HG02884 (cell line): ENCODE measurements around the gene FABP3.
"Not testable (repeated sequence)": the region's sequence is repeated elsewhere in the genome, so short reads cannot be mapped to it uniquely, and the experiment has no call there.

Experiments
- ATAC-seq: cut with Tn5 transposase; IDR thresholded peaks from one replicate; pipeline ENCODE4 v1.9.1; 2021; ENCODE audit warnings: mild to moderate bottlenecking, moderate library complexity; ENCODE audit not compliant: unreplicated experiment

FABP3 gene

DNA sequence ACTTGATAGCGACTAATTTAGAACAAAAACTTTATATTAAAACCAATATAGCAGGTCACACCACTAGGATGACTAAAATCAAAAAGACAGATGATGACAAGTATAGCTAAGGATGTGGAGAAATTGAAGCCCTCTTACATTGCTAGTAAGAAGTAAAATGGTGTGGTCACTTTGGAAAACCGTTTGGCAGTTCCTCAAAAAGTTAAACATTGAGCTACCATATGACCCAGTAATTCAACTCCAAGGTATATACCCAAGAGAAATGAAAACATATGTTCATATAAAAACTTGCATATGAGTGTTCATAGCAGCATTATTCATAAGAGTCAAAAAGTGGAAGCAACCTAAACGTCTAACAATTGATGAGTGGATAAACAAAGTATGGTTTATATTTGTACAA lies 27.1 kb upstream of the FABP3 start:
- ATAC-seq, result no peak

DNA sequence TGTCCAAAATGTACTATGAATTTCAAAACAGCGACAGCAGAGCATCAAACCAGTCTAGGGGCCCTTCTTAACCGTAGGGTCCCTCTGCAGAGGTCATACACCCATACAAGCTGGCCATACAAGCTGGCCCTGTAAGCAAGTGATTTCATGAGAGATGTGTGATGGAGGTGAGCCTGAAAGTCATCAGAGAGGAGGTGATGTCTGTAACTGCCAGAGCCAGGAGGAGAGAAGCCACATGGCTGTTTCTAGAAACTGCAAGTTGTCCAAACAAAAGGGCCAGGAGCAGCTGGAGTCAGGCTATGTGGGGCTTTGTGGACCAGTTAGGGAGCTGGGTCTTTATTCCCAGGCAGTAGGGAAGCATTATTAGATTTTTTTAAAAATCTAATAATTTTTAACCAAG lies 25.4 kb upstream of the FABP3 start:
- no peak for ATAC-seq

DNA sequence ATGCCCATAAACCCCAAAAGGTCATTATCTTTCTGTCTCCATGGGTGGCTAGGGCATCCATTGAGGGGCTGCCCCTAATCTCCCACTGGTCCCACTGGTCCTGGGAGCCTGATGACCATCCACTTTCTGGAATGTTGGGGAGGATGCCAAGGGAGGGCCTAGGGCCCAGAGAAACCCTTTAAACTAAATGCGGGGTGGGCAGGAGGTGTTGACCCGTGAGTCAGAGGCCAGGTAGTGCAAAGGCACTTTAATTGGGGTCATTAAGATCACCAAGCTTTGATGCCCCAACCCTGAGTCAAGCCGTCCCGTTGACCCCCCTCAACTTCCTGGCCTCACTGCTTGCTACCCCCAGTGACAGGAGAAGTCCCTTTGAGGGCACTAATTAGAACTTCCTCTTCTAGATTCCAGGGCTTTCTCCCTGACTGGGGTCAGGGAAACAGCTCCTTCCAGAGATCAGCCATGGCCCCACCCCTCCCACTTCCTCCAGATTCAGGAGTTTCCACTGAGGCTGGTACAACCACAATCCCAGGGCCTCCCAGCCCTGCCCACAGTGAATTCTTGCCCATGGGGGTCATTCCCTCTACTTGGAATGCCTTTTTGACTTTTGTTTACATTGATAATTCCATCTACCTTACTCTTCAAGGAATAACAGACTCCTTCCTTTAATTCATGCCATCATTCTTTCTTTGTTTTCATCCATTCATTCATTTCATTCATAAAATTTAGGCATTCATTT lies 24.7 kb upstream of the FABP3 start:
- ATAC-seq, result no peak

DNA sequence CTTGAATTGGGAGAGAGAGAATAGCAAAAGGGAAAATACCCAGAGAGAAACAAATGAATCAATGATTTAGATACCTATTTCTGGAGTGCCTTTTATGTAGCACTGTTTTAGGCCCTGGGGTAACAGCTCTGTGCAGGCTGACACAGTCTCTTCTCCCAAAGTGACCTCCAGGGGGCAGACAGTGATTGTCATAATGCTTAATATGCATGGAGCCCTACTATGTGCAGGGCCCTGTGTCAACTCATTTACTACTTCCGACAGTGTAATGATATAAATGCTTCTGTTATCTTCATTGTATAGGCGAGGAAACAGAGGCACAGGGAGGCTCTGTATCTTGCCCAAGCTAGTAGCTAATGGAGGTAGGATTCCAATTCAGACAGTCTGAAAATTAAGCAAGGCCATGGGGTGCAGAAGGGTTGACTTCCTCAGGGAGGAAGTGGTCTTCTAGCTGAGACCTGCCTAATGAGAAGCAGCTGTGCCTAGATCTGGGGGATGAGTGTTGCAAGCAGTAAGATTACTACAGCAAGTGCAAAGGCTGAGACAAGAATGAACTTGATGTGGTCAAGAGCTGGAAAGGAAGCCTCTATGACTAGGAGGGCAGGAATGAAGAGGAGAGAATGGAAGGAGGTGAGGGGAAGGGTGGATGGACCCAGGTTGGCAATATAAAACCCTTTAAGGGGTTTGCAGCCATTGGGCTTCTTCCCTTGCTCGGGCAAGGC lies 23.9 kb upstream of the FABP3 start:
- no peak for ATAC-seq

DNA sequence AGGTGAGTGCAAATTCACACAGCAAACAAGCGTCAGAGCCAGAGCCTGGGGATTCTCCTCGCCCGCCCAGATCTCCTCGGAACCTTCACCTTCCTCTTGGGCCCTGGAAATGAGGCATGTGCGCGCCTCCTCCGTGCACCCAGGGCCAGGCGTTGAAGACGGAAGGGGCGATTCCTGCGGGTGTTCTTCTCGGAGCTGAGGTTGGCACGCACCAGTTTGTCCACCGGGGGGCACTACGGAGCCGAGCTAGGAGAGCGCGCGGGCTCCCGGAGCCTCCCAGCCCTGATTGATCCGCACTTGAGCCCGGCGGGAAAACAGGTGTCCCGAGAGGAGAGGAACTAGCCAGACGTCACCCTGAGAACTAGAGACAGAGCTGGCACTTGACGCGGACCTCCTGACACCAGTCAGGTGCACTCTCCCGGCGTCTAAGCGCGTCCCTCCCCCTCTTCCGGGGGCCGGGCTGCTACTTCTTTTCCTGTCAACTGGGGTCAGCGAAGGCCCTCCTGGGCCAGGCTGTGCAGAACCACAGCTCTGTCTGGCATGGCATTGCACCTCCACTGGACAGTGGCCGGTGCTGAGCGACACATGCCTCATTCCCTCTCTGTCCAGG lies 21.8 kb upstream of the FABP3 start:
- ATAC-seq, result no peak

DNA sequence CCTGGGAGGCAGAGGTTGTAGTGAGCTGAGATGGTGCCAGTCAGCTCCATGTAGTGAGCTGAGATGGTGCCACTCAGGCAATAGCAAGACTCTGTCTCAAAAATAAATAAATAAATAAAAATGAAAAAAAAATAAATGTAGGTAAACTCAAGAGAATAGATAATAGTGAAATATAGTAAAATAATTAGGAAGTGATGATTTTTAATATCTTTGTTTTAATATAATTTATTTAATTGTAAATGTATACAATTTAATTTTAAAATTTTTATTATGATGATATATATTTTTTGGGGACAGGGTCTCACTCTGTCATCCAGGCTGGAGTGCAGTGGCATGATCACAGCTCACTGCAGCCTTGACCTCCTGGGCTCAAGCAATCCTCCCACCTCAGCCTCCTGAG lies 20.6 kb upstream of the FABP3 start:
- no peak for ATAC-seq

DNA sequence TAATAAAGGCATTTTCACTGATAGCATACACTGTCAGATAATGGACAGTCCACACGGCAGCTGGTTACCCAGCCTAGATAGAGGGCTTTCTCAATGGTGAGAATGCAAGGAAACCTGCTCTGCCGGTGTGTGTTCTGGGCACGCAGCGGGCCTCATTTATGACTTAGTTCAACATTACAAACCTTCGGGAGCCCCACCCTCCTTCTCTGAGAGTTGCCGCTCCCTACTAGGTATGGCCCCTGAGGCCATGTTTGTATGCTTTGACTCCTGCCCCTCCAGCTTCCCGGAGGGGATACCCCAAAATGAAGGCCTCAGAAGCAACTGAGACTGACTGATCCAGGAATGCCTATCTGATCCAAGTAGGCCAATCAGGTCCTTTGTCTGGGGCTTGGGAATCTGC lies 17.2 kb upstream of the FABP3 start:
- no peak for ATAC-seq

DNA sequence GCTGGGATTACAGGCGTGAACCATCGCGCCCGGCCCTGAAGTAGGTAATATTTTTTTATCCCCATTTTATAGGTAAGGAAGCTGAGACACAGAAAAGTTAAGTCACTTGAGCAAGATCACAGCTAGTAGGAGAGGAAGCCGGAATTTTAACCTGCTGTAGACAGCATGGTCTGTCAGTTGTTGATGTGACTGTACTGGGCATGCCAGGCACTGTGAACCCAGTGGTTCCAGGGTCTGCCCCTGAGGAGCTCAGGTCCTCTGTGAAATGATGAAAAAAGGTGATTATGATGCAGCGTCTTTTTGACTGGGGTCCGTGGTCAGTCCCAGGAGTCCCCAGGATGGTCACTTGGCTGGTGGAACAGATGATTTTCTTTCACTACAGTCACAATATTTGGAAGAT lies 16.7 kb upstream of the FABP3 start:
- no peak for ATAC-seq

DNA sequence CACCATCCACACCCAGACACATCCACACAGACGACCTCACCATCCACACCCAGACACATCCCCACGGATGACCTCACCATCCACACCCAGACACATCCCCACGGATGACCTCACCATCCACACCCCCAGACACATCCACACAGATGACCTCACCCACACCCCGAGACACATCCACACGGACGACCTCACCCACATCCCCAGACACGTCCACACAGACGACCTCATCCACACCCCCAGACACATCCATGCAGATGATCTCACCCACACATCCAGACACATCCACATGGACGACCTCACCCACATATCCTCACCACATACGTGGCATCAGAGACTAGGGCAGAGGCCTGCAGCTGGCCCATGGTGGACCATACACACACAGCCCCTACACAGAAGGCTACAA lies 14.7 kb upstream of the FABP3 start:
- no peak for ATAC-seq

DNA sequence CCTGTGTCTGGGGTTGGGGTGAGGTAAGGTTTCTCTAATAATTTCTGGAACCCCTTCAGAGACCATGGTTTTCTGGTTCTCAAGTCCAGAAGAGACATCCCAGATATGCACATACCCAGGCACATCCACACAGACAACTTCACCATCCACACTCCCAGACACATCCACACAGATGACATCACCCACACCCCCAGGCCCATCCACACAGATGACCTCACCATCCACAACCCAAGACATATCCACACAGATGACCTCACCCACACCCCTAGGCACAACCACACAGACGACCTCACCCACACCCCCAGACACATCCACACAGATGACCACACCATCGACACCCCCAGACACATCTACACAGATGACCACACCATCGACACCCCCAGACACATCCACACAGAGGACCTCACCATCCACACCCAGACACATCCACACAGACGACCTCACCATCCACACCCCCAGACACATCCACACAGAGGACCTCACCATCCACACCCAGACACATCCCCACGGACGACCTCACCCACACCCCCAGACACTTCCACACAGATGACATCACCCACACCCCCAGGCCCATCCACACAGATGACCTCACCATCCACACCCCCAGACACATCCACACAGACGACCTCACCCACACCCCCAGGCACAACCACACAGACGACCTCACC lies 13.8 kb upstream of the FABP3 start:
- not testable (repeated sequence) for ATAC-seq

DNA sequence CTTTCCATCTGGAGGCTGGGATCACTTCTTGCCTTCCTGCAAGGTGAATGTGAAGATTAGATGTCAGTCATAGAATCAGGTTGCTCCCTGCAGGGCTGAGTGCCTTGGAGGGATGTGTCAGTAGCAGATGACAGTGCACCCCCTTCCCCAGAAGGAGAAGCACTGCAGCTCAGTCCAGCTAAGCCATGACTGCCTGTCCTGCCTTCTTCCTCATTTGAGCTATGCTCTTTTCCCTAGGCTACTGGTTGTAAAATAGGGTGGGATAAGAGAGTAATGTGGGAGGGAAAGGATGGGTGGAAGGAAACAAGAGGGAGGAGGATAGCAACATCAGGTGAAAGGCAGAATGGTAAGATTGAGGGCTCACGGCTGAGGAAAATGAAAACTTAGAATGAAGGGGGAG lies 11.1 kb upstream of the FABP3 start:
- ATAC-seq, result no peak

DNA sequence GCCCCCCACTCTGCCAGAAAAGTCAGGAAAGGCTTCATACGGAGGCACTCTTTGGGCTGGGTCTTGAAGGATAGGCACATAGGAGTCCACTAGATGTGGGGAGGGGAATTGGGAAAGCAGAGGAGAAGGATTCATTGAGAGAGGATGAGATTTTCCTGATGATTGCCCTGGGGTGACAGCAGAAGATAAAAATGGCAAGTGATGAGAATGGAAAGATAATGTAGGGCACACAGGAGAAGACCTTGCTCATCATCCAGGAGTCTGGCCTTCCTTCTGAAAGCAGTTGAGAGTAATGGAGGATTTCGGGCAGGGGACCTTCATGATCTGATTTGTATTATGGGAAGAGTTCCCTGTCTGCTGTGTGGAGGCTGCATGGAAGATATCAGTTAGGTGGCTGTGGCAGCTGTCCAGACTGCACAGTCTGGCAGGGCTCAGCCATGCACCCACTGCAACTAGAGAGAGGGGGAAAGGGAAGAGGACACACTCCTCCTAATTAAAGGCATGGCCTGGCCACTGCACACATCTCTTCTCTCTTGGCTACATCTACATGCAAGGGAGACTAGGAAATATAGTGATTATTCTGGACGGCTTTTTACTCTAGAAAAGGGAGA lies 9.6 kb upstream of the FABP3 start:
- no peak for ATAC-seq

DNA sequence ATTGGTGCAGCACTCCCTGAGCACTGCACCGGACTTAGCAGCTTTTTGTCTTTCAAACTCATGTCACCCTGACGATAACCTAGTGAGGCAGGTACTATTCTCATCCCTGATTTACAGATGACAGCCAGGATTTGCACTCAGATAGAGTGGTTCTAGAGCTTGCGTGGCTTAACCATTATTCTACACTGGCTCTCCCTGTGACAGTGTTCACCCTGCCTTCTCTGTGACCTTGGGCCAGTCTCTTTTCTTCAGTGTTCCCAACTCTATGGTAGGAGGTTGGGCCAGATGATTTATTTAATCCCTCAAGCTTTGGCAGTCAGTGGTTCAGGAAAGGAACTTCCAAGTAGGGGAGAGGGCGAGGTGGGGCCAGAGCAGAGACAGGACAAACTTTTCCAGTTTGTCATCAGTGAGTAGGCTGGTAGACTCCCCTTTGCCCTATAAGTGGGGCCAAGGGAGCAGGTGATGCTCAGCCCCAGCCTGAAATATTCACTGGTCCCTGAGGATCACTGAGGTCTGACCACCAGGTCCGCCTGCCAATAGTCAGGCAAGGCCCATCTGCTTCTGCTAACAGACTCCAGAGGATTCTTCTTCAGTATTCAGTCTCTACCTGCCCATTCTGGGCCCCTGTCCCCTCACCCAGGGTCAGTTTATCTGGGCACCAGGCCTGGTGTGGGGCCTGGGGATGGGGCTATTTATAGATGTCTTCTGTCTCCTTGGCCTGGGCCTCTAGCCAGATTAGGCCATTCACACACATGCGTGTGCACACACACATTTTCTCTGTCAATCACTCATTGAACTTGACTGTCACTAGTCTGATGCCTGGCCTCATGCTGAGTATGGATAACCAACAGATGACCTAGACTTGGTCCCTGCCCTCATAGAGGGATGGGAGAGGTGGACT lies 8.8 kb upstream of the FABP3 start:
- ATAC-seq, result no peak

DNA sequence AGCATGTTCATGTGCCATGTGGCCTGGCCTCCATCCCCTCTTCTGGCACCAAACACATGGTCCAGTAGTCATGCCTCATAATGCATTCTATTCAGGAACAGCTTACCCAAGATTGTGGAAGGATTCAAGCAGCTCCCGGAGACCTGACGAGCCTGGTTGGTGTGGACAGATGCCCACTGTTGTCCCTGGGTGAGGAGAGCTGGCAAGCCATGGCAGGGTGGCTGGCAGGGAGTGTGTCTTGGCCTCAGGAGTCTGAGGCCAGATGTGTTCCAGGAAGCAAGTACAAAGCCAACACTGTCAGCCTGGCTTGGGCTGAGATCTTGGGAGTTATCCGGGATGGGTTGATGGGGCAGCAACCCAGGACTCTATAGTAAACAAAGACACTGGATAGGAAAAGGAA lies 7.3 kb upstream of the FABP3 start:
- no peak for ATAC-seq

DNA sequence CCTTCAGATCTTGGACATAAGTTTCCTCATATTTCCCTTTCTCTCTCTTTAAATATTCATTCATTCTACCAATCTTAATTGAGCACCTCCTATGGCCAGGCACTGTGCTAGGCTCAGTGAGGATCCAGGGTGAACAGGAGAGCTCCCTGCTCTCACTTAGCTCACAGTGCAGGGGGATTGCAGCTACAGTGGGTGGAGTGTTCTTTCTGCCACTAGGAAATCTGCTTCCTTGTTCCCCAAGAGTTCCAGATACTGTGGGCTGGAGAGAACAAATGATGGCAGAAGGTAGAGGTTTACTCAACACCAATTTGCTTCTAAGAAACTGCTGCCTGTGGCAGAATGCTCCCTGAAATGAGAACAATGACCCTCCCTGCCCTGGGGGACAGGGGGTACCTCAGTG lies 5.1 kb upstream of the FABP3 start:
- ATAC-seq, result no peak

DNA sequence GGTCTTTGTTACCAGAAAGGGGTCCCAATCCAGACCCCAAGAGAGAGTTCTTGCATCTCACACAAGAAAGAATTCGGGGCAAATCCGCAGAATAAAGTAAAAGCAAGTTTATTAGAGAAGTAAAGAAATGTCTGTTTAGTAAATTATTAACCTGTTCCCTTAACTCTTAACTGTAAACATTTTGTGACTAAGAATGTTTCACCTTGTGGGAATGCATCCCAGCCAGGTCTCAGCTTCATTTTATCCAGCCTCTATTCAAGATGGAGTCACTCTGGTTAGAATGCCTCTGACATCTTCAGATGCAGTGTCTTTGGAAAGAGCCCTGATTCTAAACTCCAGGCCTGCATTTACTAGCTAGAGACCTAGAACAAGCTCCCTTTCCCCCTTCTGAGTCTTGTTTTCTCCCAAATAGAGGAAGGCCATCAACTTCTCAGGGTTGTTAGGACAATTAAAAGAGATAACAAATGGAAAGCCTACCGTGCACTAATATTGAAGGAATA lies 4.5 kb upstream of the FABP3 start:
- ATAC-seq, result no peak

DNA sequence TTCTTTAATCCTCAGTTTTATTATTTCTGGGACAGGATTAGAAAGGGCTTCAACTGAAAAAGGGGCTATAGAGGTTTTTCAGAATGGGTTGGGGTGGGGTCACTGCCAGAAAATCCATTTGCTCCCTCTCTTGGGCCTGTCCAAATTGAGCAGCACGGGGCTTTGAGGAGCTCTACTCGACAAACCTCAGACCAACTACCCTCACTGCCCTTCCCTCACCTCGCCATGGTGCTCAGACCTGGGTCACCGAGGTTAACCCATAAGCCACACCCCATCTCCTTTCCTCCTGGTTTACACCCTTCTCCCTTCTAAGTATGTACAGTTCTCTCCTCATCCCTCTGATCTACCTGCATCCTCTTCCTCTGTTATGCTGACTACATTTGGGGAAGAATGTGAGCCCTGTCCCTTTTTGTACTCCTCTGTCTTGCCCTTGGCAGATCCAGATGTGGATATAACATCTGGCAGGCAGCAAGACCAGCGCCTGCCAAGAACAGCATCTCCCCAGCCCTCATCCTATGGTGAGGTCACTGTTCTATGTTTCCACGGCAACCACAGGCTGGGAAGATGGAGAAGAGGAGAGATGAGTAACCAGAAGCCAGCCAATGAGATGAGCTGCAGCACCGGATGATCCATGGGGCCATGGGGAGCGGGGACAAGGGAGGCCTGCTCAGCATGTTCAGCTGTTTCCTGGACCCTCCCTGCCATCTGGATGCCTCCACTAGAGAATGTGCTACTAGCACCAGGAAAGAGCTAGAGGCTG lies 3.7 kb upstream of the FABP3 start:
- no peak for ATAC-seq

DNA sequence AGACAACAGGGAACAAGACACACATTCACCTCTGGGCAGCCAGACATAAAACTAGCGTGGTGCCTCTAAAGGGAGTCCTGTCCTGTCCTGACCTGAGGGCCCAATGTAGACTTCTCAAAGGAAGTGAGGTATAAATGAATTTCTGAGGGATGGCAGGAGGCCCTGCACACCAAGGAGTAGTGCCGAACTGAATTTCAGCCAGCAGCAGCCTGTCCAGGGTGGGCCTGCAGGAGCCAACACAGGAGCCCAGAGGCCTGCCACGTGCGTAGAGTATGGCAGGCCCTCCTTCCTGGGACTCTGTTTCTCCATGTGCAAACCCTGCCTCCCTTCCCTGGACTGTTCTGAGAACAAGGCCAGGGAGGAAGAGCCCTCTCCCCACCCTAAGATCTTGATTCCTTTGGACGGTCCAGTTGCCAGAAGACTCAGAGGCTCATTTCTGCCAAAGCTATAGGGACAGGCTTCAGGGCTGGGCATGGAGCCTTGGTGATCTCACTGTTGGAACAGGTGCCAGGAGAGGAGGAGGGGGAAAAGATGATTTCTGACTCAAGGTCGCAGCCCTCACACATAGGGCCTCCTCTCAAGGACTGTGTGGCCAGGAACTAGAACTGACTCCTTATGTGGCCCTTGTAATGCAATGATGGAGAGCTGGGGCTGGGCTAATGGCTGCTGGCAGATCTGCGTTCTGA lies 1.8 kb upstream of the FABP3 start:
- no peak for ATAC-seq
